Panc1 (cell line): Measurements from ENCODE around the gene SHE. TPM values are rescaled to one million over a fixed set of nuclear protein-coding genes. Genes with fewer than 3 reads are reported as not detected.

ENCODE experiments used
- ATAC-seq: fragments of 200-7000 bp; cut with Tn5 transposase; 2 replicates; pipeline ENCODE4 v1.9.1; 2020; ENCODE audit warnings: mild to moderate bottlenecking, moderate library complexity
- BruUV-seq: library from RNA; stranded (reverse); fragments of 400-500 nt; replicated peaks from 2 replicates; lab custom pipeline; 2021; lab: Mats Ljungman, UMichigan
- CTCF ChIA-PET: fragments of 300-600 bp; sonication (Branson Sonifier 250); formaldehyde crosslinking; loops from one replicate; lab custom pipeline; 2022; ENCODE audit warnings: antibody characterized with exemption; lab: Charles Lee
- POLR2A ChIA-PET: fragments of 300-600 bp; sonication (Branson Sonifier 250); formaldehyde crosslinking; loops from one replicate; lab custom pipeline; 2022; ENCODE audit warnings: antibody characterized with exemption; lab: Charles Lee
- DNase-seq: peaks from one replicate; pipeline ENCODE4 v3.0.0-alpha.2; 2010; ENCODE audit warnings: low read depth, low spot score
- H3K27ac ChIP-seq: 2 replicates; pipeline ENCODE4 v1.5.1; 2011; ENCODE audit warnings: mild to moderate bottlenecking, low read length, inconsistent platforms
- H3K27me3 ChIP-seq: fragments of 200-500 bp; sonication (Bioruptor generic); 2 replicates; pipeline ENCODE4 v1.6.0; 2014; ENCODE audit warnings: low read length, inconsistent platforms; ENCODE audit not compliant: control insufficient read depth, insufficient read depth
- H3K36me3 ChIP-seq: fragments of 200-500 bp; sonication (Bioruptor generic); 2 replicates; pipeline ENCODE4 v1.5.1; 2014; ENCODE audit warnings: inconsistent platforms, mild to moderate bottlenecking, low read length, moderate library complexity; ENCODE audit not compliant: control insufficient read depth, insufficient read depth
- H3K4me1 ChIP-seq: 2 replicates; pipeline ENCODE4 v1.5.1; 2011; ENCODE audit warnings: inconsistent platforms, mild to moderate bottlenecking, low read length, moderate library complexity; ENCODE audit not compliant: control insufficient read depth, insufficient read depth
- H3K4me3 ChIP-seq, 2 experiments: 2 replicates each; pipeline ENCODE4 v1.5.1; 2011 to 2012; ENCODE audit warnings: low read depth in 2 of 2, low read length in 2 of 2, mild to moderate bottlenecking in 2 of 2, inconsistent platforms in 1 of 2, moderate library complexity in 1 of 2
- H3K9me3 ChIP-seq: fragments of 200-500 bp; sonication (Bioruptor generic); 2 replicates; pipeline ENCODE4 v1.5.1; 2014; ENCODE audit warnings: low read depth, mild to moderate bottlenecking, inconsistent platforms, low read length, moderate library complexity; ENCODE audit not compliant: control insufficient read depth, insufficient read depth
- CTCF ChIP-seq: fragments of 450-650 bp; IDR thresholded peaks from 2 replicates; pipeline ENCODE4 v1.5.1; 2017; ENCODE audit warnings: mild to moderate bottlenecking
- POLR2AphosphoS5 ChIP-seq: IDR thresholded peaks from 2 replicates; pipeline ENCODE4 v1.6.1; 2012; ENCODE audit warnings: mild to moderate bottlenecking, low read depth, low read length, moderate library complexity
- REST ChIP-seq, 2 experiments: IDR thresholded peaks; 2 replicates each; pipeline ENCODE4 v1.6.1; 2011 to 2012; ENCODE audit warnings: low read depth in 2 of 2, control low read depth in 1 of 2, low read length in 1 of 2, mild to moderate bottlenecking in 1 of 2, moderate library complexity in 1 of 2; ENCODE audit not compliant: insufficient read depth in 1 of 2
- SIN3A ChIP-seq: IDR thresholded peaks from 2 replicates; pipeline ENCODE4 v1.6.1; 2012; ENCODE audit warnings: low read depth, mild to moderate bottlenecking, low read length, moderate library complexity, borderline replicate concordance; ENCODE audit not compliant: insufficient read depth
- TCF7L2 ChIP-seq: IDR thresholded peaks from 2 replicates; pipeline ENCODE4 v1.6.1; 2011; ENCODE audit warnings: mild to moderate bottlenecking, low read depth, low read length, inconsistent platforms
- in situ Hi-C: cut with HindIII; loops from 2 replicates; pipeline ENCODE4 v1.10.0; 2016; ENCODE audit warnings: low sequenced_read_pairs, low pct_unique_long_range_greater_than_20kb
- intact Hi-C: fragments of 100-400 bp; cut with micrococcal nuclease; formaldehyde crosslinking; loops from one replicate; pipeline ENCODE4 v1.10.0; 2022; ENCODE audit not compliant: unreplicated experiment
- total RNA-seq: library from RNA; stranded (reverse); gene quantifications from one replicate; pipeline ENCODE4 v1.2.1, GENCODE V29; 2021; ENCODE audit not compliant: unreplicated experiment

Gene SHE
- total RNA-seq, 1 experiment from 2014 or later = 0.03 TPM

GRCh38 chr1:154466206-154466605, 36.0 kb downstream of the SHE start:
- Histone ChIP-seq H3K9me3 (no peaks in the 10 kb centered on the region), H3K27ac (no peak overlapping the region), H3K36me3 (no peaks in the 10 kb centered on the region), H3K4me1 (peaks cover 7% of the 10 kb centered on the region), H3K27me3 (no peaks in the 10 kb centered on the region), H3K4me3 (no peak overlapping the region)
- in situ Hi-C loops (no loop called here), intact Hi-C loops (no loop called here)
- TF ChIP-seq TCF7L2 = no peak
- TF ChIP-seq CTCF = no peak
- TF ChIP-seq POLR2AphosphoS5 = no peak
- no peak for TF ChIP-seq SIN3A
- no peak for TF ChIP-seq REST (IDR thresholded peaks at IDR 0.05; ENCODE audit: insufficient read depth in 1 of 2, low read depth in 2 of 2, low read length in 1 of 2)
- DNase-seq = no peak
- no TSS peak for BruUV-seq
- no peak for ATAC-seq
- ChIA-PET CTCF (no interaction called here), POLR2A (interaction anchor here (0.6 kb wide), 1 partner anchor 194 kb away, joined by 12 read pairs; no protein-coding TSS in a partner anchor)

- ATAC-seq (no peak), DNase-seq (no peak)
- Histone ChIP-seq H3K9me3 (no peaks in the 10 kb centered on the region), H3K27me3 (no peaks in the 10 kb centered on the region), H3K36me3 (no peaks in the 10 kb centered on the region), H3K4me3 (no peak overlapping the region), H3K4me1 (peaks cover 7% of the 10 kb centered on the region), H3K27ac (no peak overlapping the region)
- ChIA-PET CTCF (no interaction called here), POLR2A (interaction anchor here (0.6 kb wide), 1 partner anchor 194 kb away, joined by 12 read pairs; no protein-coding TSS in a partner anchor)
- no peak for TF ChIP-seq CTCF
- no peak for TF ChIP-seq TCF7L2
- no peak for TF ChIP-seq POLR2AphosphoS5
- TF ChIP-seq SIN3A = no peak
- TF ChIP-seq REST (IDR thresholded peaks at IDR 0.05; ENCODE audit: insufficient read depth in 1 of 2, low read depth in 2 of 2, low read length in 1 of 2) = no peak
- in situ Hi-C loops (no loop called here), intact Hi-C loops (no loop called here)
- BruUV-seq = no TSS peak
Observed at GRCh38 chr1:154465621-154466195, 36.5 kb downstream of the SHE start.
